ENCODE data around the gene ACADM. TPM values are rescaled to one million over a fixed set of nuclear protein-coding genes. Genes with fewer than 3 reads are reported as not detected.

ACADM gene
- total and polyA plus RNA-seq, 2 of the 13 experiments (the other 11 are each of a cell fraction or from before 2014, with no cell fraction given): 43.7 to 92.2 TPM

- TF ChIP-seq ATAD3A (CRISPR knock-in tag; IDR thresholded peaks at IDR 0.05): no peak
- TF ChIP-seq ZNF337 (CRISPR knock-in tag; IDR thresholded peaks at IDR 0.05; ENCODE audit: borderline replicate concordance, low read depth): no peak
- TF ChIP-seq ZNF792 (CRISPR knock-in tag; IDR thresholded peaks at IDR 0.05): no peak; the same call in none of the 2 replicates
- TF ChIP-seq ZNF281 (CRISPR knock-in tag; IDR thresholded peaks at IDR 0.05; ENCODE audit: borderline replicate concordance): peak; percentile 60; the same call in 1 of the 2 replicates
- 0 out of 2 replicates have a peak, but pooled peaks have one; percentile 24 for TF ChIP-seq SNAPC4 (CRISPR knock-in tag; IDR thresholded peaks at IDR 0.05)
- no peak for TF ChIP-seq ZNF20 (CRISPR knock-in tag; IDR thresholded peaks at IDR 0.05)
- 0 out of 2 replicates have a peak, but pooled peaks have one; percentile 23 for TF ChIP-seq ZNF232 (CRISPR knock-in tag; IDR thresholded peaks at IDR 0.05; ENCODE audit: borderline replicate concordance)
- peak; percentile 57; the same call in 1 of the 2 replicates for TF ChIP-seq ZNF609 (CRISPR knock-in tag; IDR thresholded peaks at IDR 0.05; ENCODE audit: borderline replicate concordance)
- peak; percentile 86; the same call in 1 of the 2 replicates for TF ChIP-seq HDAC6 (IDR thresholded peaks at IDR 0.05; ENCODE audit: low read depth, low read length)
- TF ChIP-seq MTA3 (CRISPR knock-in tag; IDR thresholded peaks at IDR 0.05): no peak
- TF ChIP-seq ARID2 (CRISPR knock-in tag; IDR thresholded peaks at IDR 0.05; ENCODE audit: borderline replicate concordance): no peak
- TF ChIP-seq ZNF543 (CRISPR knock-in tag; IDR thresholded peaks at IDR 0.05): peak; percentile 55; the same call in 1 of the 2 replicates
- TF ChIP-seq NPAS2 (CRISPR knock-in tag; IDR thresholded peaks at IDR 0.05; ENCODE audit: borderline replicate concordance): no peak
- no peak; the same call in 1 of the 2 replicates for TF ChIP-seq ZC3H4 (CRISPR knock-in tag; IDR thresholded peaks at IDR 0.05; ENCODE audit: borderline replicate concordance)
- TF ChIP-seq KAT8 (CRISPR knock-in tag; IDR thresholded peaks at IDR 0.05): peak; percentile 93
Measured at GRCh38 chr1:75785983-75786853, 61.7 kb downstream of the ACADM start, which contains the start of gene RABGGTB (continued).
